Thyroid gland (tissue), 4 donors: ENCODE results near the gene SOD2. TPM values are rescaled to one million over a fixed set of nuclear protein-coding genes. Genes with fewer than 3 reads are reported as not detected.

Experiments
- DNase-seq, 2 donors: peaks; one replicate each; pipeline ENCODE4 v3.0.0-alpha.2; 2019
- H3K27ac ChIP-seq, 3 donors: fragments of 200-600 bp; sonication (generic); 1 replicate in 2 of 3; 2 replicates in 1 of 3; pipeline ENCODE4 v1.5.1; 2016 to 2019; ENCODE audit warnings: mild to moderate bottlenecking in 1 of 3, moderate library complexity in 1 of 3
- H3K27me3 ChIP-seq: fragments of 200-600 bp; sonication (generic); one replicate; pipeline ENCODE4 v1.5.1; 2019
- H3K36me3 ChIP-seq, 2 donors: fragments of 200-600 bp; sonication (generic); one replicate each; pipeline ENCODE4 v1.5.1; 2016 to 2019
- H3K4me1 ChIP-seq, 2 donors: fragments of 200-600 bp; sonication (generic); one replicate each; pipeline ENCODE4 v1.5.1; 2017 to 2019
- H3K4me3 ChIP-seq, 3 donors: fragments of 200-600 bp; sonication (generic); replicated peaks in 1 of 3; 1 replicate in 2 of 3; 2 replicates in 1 of 3; pipeline ENCODE4 v1.5.1; 2016; ENCODE audit warnings: mild to moderate bottlenecking in 1 of 3
- H3K9me3 ChIP-seq: fragments of 200-600 bp; sonication (generic); one replicate; pipeline ENCODE4 v1.5.1; 2017
- POLR2A ChIP-seq, 2 donors: fragments of 450-650 bp; IDR thresholded peaks; one replicate each; pipeline ENCODE4 v1.6.1; 2017; ENCODE audit warnings: antibody characterized with exemption in 2 of 2, mild to moderate bottlenecking in 2 of 2, moderate library complexity in 1 of 2
- WGBS, 2 donors: methylation state at CpG; one replicate each; pipeline ENCODE4 v1.1.5; 2017; 5-methylcytosine and 5-hydroxymethylcytosine counted together
- intact Hi-C: fragments of 100-400 bp; cut with DNase I; formaldehyde crosslinking; loops from one replicate; pipeline ENCODE4 v1.15.1; 2023
- total RNA-seq, 4 donors: library from RNA; depleted of rRNA; stranded (reverse); fragments of >200 nt; gene quantifications; one replicate each; pipeline ENCODE4 v1.2.3, GENCODE V29; 2016
- TF ChIP-seq, protein P1 (sequence below), 6 experiments: fragments of 200-600 bp in 3 of 6; fragments of 450-650 bp in 3 of 6; sonication (generic) in 3 of 6; IDR thresholded peaks; one replicate each; pipeline ENCODE4 v1.5.1; 2016 to 2019; ENCODE audit warnings: antibody characterized with exemption in 6 of 6, mild to moderate bottlenecking in 2 of 6, inconsistent platforms in 1 of 6, moderate library complexity in 1 of 6

The SOD2 gene
- total RNA-seq, 4 donors from 2014 or later, result 132 to 601 (median 296) TPM

DNA sequence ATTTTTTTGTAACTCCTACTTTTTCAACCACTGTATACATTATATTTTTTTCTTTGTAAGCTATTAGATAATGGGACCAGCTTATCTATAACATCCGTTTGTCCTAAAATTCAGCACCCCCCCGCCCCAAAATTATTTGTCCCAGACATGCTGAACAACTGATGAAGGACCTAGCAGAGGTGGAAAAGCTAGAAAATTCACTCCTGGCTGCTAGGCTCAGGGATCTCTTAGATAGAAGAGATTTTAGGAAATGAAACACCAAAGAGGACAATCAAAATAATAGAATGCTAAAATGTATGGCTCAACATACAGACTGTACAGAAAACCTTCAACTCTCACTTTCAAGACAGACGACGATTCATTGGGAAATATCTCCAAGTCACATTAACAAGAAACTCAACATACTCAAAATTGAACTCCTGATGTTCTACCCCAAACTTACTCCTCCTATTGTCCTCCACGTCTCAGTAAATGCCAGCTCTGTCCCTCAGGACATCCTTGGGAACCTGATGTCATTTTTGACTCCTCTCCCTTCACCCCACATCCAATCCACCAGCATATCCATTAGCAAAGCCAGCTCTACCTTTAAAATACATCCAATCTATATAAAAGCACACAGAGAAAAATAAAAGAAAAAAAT lies 4.7 kb downstream of the SOD2 start:
- Histone ChIP-seq H3K27ac (no peak overlapping the region), H3K36me3 (peaks cover 21 to 22% of the 10 kb centered on the region in 2 donors)

GRCh38 chr6:159687341-159687740 lies 5.7 kb downstream of the SOD2 start:
- Histone ChIP-seq H3K27me3 (no peaks in the 10 kb centered on the region), H3K4me3 (no peak overlapping the region), H3K27ac (no peak overlapping the region), H3K4me1 (peaks cover 5 to 9% of the 10 kb centered on the region in 2 donors), H3K9me3 (no peaks in the 10 kb centered on the region), H3K36me3 (peaks cover 22 to 27% of the 10 kb centered on the region in 2 donors)
- WGBS, 2 donors, result 96% methylated on average over 9 of the region's 9 CpGs
- intact Hi-C loops, result no loop called here
- no peak for DNase-seq
- no peak for TF ChIP-seq POLR2A (IDR thresholded peaks at IDR 0.05)
- TF ChIP-seq, protein P1, sequence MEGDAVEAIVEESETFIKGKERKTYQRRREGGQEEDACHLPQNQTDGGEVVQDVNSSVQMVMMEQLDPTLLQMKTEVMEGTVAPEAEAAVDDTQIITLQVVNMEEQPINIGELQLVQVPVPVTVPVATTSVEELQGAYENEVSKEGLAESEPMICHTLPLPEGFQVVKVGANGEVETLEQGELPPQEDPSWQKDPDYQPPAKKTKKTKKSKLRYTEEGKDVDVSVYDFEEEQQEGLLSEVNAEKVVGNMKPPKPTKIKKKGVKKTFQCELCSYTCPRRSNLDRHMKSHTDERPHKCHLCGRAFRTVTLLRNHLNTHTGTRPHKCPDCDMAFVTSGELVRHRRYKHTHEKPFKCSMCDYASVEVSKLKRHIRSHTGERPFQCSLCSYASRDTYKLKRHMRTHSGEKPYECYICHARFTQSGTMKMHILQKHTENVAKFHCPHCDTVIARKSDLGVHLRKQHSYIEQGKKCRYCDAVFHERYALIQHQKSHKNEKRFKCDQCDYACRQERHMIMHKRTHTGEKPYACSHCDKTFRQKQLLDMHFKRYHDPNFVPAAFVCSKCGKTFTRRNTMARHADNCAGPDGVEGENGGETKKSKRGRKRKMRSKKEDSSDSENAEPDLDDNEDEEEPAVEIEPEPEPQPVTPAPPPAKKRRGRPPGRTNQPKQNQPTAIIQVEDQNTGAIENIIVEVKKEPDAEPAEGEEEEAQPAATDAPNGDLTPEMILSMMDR (IDR thresholded peaks at IDR 0.05), result no peak

More for the DNA sequence above, 4.7 kb downstream of the SOD2 start:
- TF ChIP-seq, protein P1 (IDR thresholded peaks at IDR 0.05), result no peak
- TF ChIP-seq POLR2A (IDR thresholded peaks at IDR 0.05), result no peak
- Histone ChIP-seq H3K9me3 (no peaks in the 10 kb centered on the region), H3K4me3 (no peak overlapping the region), H3K27me3 (no peaks in the 10 kb centered on the region), H3K4me1 (peaks cover 5 to 9% of the 10 kb centered on the region in 2 donors)
- WGBS, 2 donors, result 87% methylated on average over 5 of the region's 5 CpGs
- intact Hi-C loops, result no loop called here
- DNase-seq, result no peak

DNA sequence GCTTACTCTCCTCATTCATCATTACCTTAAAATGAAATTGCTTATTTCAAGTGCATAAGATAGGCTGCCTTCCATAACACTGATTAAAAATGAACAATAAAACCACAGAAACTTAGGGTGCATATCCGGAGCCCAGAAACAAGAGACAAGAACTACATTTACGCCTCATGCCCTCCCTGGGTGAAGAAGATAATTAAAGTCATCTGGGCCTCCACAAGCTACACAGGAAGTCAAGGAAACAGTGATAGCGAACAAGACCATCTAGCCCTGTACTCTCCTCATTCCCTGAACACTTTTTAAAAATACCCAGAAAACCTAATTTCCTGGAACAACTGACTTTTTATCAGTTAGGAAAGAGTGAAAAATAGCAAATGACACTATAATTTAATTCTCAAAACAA lies 6.3 kb downstream of the SOD2 start:
- Histone ChIP-seq H3K4me3 (no peak overlapping the region), H3K4me1 (peaks cover 0 to 3% of the 10 kb centered on the region in 2 donors), H3K9me3 (no peaks in the 10 kb centered on the region), H3K27ac (no peak overlapping the region), H3K27me3 (no peaks in the 10 kb centered on the region), H3K36me3 (peaks cover 29 to 32% of the 10 kb centered on the region in 2 donors)
- 85 to 94% methylated on average over 3 of the region's 3 CpGs for WGBS, 2 donors
- no peak for TF ChIP-seq POLR2A (IDR thresholded peaks at IDR 0.05)
- TF ChIP-seq, protein P1 (IDR thresholded peaks at IDR 0.05), result no peak
- intact Hi-C loops, result no loop called here
- DNase-seq, result no peak

DNA sequence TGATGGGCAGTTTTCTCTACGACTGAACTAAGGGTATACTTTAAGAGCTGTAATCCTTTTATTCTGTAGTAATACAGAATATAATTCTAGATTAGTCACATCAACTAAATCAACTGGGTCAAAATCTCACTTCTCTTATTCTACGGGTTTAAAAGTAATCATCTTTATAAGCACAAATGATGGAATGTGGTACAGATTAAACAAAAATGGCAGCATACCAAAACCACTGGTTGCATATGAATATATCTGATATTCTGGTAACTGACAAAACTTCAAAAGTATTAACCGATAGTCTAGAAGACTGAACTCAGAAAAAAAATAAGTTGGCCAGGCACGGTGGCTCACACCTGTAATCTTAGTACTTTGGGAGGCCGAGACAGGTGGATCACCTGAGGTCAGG lies 7.0 kb downstream of the SOD2 start:
- intact Hi-C loops, result no loop called here
- DNase-seq, result no peak
- H3K27ac ChIP-seq, result no peak overlapping the region
- peaks cover 33% of the 10 kb centered on the region in 2 donors for H3K36me3 ChIP-seq
- H3K9me3 ChIP-seq, result no peaks in the 10 kb centered on the region
- H3K4me3 ChIP-seq, result no peak overlapping the region
- H3K4me1 ChIP-seq, result no peaks in the 10 kb centered on the region
- TF ChIP-seq, protein P1 (IDR thresholded peaks at IDR 0.05), result no peak
- no peak for TF ChIP-seq POLR2A (IDR thresholded peaks at IDR 0.05)
- no peaks in the 10 kb centered on the region for H3K27me3 ChIP-seq
- WGBS, 2 donors, result 74 to 83% methylated on average over 5 of the region's 5 CpGs

GRCh38 chr6:159684013-159684304 lies 9.1 kb downstream of the SOD2 start:
- TF ChIP-seq POLR2A (IDR thresholded peaks at IDR 0.05), result no peak
- TF ChIP-seq, protein P1 (IDR thresholded peaks at IDR 0.05), result no peak
- Histone ChIP-seq H3K27me3 (no peaks in the 10 kb centered on the region), H3K4me1 (no peaks in the 10 kb centered on the region), H3K4me3 (no peak overlapping the region), H3K27ac (no peak overlapping the region), H3K36me3 (peaks cover 27 to 36% of the 10 kb centered on the region in 2 donors), H3K9me3 (no peaks in the 10 kb centered on the region)
- DNase-seq, result no peak
- WGBS, 2 donors, result 97 to 100% methylated on average over 1 of the region's 1 CpG
- intact Hi-C loops, result no loop called here
